SK-N-SH treated with all-trans-retinoic acid at 6 μM for 48 hours (cell line): ENCODE data around the gene AOPEP.

Experiments
- ARNTL ChIP-seq: fragments of 450-650 bp; formaldehyde crosslinking; IDR thresholded peaks from 2 replicates; pipeline ENCODE4 v1.5.0; 2020; ENCODE audit warnings: low read depth, mild to moderate bottlenecking, moderate library complexity, borderline replicate concordance
- CSDC2 ChIP-seq: fragments of 250-450 bp; sonication (Bioruptor Pico); IDR thresholded peaks from 2 replicates; pipeline ENCODE4 v1.5.0; 2020; ENCODE audit warnings: mild to moderate bottlenecking, moderate library complexity
- ISL1 ChIP-seq: fragments of 250-450 bp; sonication (Bioruptor Pico); IDR thresholded peaks from 2 replicates; pipeline ENCODE4 v2.1.2; 2022; ENCODE audit warnings: mild to moderate bottlenecking, moderate library complexity
- PPARA ChIP-seq: fragments of 250-450 bp; sonication (Bioruptor Pico); IDR thresholded peaks from 2 replicates; pipeline ENCODE4 v1.5.0; 2020; ENCODE audit warnings: mild to moderate bottlenecking, borderline replicate concordance
- RARB ChIP-seq: fragments of 250-450 bp; sonication (Bioruptor Pico); IDR thresholded peaks from 2 replicates; pipeline ENCODE4 v1.8.0; 2021; ENCODE audit warnings: mild to moderate bottlenecking, moderate library complexity
- ZFP30 ChIP-seq: fragments of 450-650 bp; formaldehyde crosslinking; IDR thresholded peaks from 2 replicates; pipeline ENCODE4 v1.5.0; 2022; ENCODE audit warnings: mild to moderate bottlenecking, moderate library complexity
- ZNF8 ChIP-seq: fragments of 450-650 bp; formaldehyde crosslinking; IDR thresholded peaks from 2 replicates; pipeline ENCODE4 v1.5.0; 2020; ENCODE audit warnings: mild to moderate bottlenecking, moderate library complexity
- TF ChIP-seq, protein P1 (sequence below): fragments of 250-450 bp; sonication (Bioruptor Pico); IDR thresholded peaks from 2 replicates; pipeline ENCODE4 v1.8.0; 2020; ENCODE audit warnings: mild to moderate bottlenecking, moderate library complexity, borderline replicate concordance

DNA sequence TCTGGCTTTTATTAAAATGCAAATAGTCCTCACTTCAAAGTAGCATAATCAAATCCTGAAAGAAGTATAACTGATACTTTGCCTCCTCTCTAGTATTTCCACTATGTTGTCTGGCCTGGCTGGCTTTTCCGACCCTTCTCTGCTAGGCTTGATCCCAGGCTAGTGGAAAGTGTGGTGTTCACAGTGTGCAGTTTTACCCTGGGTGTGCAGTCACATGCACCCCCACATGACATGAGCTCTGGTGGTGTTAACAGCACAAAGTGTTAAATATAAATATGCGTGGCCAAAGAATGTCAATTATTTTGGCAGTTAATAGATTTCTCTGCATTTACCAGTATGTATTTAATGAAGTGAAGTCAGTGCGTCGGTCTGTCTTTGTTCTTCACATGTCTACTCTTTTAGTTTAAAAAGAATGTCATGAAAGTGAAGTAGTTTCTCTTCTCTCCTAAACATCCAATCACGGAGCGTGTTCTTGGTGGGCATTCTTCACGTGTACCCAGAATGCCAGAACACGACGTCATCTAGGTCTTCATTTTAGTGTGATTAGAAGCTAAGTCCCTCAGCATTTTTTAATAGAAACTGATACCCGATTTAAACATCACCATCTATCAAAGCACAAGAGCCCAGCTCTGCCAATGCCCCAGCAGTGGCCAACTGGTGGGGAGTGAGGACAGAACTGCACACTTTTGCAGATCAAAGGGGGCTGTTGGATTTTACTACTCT, 304.6 kb downstream of the AOPEP start:
- TF ChIP-seq CSDC2 (no peak), PPARA (CRISPR knock-in tag) (no peak), ARNTL (CRISPR knock-in tag) (no peak), RARB (CRISPR knock-in tag) (no peak), ISL1 (CRISPR knock-in tag) (no peak), ZNF8 (CRISPR knock-in tag) (no peak), ZFP30 (CRISPR knock-in tag) (no peak)
- TF ChIP-seq, protein P1, sequence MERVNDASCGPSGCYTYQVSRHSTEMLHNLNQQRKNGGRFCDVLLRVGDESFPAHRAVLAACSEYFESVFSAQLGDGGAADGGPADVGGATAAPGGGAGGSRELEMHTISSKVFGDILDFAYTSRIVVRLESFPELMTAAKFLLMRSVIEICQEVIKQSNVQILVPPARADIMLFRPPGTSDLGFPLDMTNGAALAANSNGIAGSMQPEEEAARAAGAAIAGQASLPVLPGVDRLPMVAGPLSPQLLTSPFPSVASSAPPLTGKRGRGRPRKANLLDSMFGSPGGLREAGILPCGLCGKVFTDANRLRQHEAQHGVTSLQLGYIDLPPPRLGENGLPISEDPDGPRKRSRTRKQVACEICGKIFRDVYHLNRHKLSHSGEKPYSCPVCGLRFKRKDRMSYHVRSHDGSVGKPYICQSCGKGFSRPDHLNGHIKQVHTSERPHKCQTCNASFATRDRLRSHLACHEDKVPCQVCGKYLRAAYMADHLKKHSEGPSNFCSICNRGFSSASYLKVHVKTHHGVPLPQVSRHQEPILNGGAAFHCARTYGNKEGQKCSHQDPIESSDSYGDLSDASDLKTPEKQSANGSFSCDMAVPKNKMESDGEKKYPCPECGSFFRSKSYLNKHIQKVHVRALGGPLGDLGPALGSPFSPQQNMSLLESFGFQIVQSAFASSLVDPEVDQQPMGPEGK (CRISPR knock-in tag), result no peak
